ENCODE results near the gene BTNL2.
A peak's percentile ranks its signal among the peaks of the same experiment; 100 is the strongest.

The BTNL2 gene

DNA sequence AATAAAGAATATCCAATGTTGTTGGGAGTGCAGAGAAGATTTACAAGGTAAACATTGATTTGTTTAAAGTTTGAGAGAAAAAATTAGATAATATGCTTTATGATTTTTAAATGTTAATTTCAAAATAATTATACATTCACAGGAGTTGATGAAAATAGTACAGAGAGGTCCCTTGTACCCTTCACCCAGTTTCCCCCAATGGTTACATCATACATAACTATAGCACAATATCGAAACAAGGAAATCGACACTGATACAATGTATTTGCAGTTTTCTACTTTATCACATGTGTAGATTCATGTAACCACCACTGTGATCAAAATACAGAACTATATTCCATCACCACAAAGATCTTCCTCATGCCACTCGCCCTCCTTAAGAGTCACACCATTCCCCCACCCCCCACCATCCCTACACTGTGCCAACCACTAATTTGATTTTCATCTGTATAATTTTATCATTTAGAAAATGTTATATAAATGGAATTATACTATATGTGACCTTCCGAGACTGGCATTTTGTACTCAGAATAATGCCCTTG is 21.0 kb upstream of the BTNL2 start:
- H3K36me3 Mint-ChIP-seq = no peaks in the 10 kb centered on the region
- H3K4me3 Mint-ChIP-seq = no peak overlapping the region
- no peak overlapping the region for H3K27ac Mint-ChIP-seq
- H3K4me1 Mint-ChIP-seq = no peaks in the 10 kb centered on the region
- H3K9me3 Mint-ChIP-seq = no peaks in the 10 kb centered on the region
- H3K27me3 Mint-ChIP-seq = no peaks in the 10 kb centered on the region

DNA sequence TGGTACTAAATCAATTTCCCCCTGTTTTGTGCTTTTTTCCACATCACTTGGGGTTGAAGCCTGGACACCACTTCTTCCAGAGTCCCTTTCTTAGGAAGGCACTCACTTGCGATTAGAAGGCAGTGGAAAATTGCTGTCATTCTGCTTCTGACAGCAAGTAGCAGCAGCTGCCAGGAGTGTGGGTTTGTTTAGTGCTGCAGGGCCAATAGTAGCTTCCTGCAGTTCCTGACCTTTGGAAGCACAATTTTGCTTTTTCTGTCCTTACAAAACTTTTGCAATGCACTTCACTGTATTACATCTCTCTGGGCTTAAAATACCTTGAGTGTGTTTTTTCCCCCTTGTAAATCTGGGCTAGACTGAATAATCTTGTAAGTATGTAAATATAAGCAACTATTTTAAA is 20.2 kb upstream of the BTNL2 start:
- no peaks in the 10 kb centered on the region for H3K4me1 Mint-ChIP-seq
- no peak overlapping the region for H3K27ac Mint-ChIP-seq

GRCh38 chr6:32426338-32426737 is 19.4 kb upstream of the BTNL2 start:
- Mint-ChIP-seq H3K9me3 (no peaks in the 10 kb centered on the region), H3K4me1 (no peaks in the 10 kb centered on the region), H3K27ac (no peak overlapping the region), H3K4me3 (no peak overlapping the region), H3K27me3 (no peaks in the 10 kb centered on the region), H3K36me3 (no peaks in the 10 kb centered on the region)

More for the DNA sequence above, 20.2 kb upstream of the BTNL2 start:
- Mint-ChIP-seq H3K27me3 (no peaks in the 10 kb centered on the region), H3K9me3 (no peaks in the 10 kb centered on the region), H3K36me3 (no peaks in the 10 kb centered on the region), H3K4me3 (no peak overlapping the region)

DNA sequence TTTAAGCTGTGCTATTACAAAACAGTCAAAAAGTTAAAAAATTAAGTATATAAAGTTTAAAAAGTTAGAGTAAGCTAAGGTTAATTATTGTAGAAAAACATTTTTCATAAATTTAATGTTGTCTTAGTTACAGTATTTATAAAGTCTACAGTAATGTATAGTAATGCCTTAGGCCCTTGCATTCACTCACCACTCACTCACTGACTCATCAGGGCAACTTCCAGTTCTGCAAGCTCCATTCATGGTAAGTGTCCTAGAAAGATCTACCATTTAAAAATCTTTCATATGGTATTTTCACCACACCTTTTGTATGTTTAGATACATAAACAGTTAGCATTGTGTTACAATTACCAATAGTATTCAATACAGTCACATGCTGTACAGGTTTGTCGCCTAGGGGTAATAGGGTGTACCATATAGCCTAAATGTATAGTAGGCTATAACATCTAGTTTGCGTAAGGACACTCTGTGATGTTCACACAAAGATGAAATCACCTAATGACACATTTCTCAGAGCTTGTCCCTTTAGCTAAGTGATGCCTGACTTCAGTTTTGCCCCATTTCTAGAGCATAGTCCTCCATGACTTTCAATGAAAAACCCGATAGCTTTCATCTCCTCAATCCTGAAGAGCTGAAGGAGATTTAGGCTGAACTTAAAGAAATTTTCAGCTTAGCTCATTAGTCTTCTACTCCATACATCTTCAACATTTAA is 17.8 kb upstream of the BTNL2 start:
- Mint-ChIP-seq H3K4me3 (no peak overlapping the region), H3K4me1 (no peaks in the 10 kb centered on the region), H3K9me3 (no peaks in the 10 kb centered on the region), H3K27me3 (no peaks in the 10 kb centered on the region), H3K27ac (no peak overlapping the region), H3K36me3 (no peaks in the 10 kb centered on the region)

DNA sequence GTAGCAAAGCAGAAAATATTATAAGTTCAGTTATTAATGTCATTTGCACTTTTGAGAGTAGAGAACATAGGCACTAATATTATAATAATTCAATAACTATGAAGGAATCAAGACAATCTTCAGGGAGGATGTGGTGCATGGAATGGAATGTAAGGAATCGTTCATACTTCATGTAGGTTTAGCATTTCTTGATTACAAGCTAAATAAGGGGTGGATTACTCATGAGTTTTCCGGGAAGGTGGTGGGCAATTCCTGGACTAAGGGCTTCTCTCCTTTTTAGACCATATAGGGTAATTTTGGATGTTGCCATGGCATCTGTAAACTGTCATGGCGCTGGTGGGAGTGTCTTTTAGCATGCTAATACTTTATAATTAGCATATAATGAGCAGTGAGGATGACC is 9.1 kb upstream of the BTNL2 start:
- Mint-ChIP-seq H3K27ac (no peak overlapping the region), H3K4me1 (peaks cover 13% of the 10 kb centered on the region), H3K9me3 (no peaks in the 10 kb centered on the region), H3K36me3 (no peaks in the 10 kb centered on the region), H3K4me3 (no peak overlapping the region), H3K27me3 (peaks cover 22% of the 10 kb centered on the region)

GRCh38 chr6:32415521-32416019 is 8.6 kb upstream of the BTNL2 start:
- peak overlapping the region; percentile 46 for H3K27ac Mint-ChIP-seq
- peaks cover 13% of the 10 kb centered on the region for H3K4me1 Mint-ChIP-seq

DNA sequence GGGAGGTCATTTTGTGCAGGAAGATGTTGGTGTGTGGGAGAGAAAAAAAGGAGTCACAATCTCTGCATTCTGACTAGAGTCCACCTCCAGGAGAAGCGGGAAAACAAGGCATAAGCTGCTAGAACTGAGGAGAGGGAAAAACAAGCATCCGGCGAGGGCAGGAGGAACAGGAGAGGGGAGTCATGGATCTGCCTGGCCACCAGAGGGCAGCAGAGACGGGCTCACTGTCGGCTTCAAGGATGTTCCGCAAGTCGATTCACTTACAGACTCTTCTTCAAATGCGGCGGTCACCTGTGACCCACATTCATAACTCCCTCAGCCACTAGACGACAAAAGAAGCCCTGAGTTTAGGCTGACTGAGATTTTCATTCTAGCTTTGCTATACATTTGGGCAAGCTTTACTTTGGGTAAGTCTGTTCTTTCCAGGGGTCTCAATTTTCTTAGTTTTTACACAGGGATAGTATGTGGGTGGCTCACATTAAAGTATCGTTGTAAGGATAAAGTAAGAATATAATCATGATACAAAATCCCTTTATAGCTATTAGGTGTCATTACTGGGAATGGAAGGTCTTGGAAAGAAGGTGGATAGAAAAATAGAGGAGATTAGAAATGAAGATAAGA is 6.6 kb upstream of the BTNL2 start:
- no peaks in the 10 kb centered on the region for H3K36me3 Mint-ChIP-seq
- H3K4me3 Mint-ChIP-seq = no peak overlapping the region
- H3K27me3 Mint-ChIP-seq = peaks cover 17% of the 10 kb centered on the region
- H3K27ac Mint-ChIP-seq = no peak overlapping the region
- H3K4me1 Mint-ChIP-seq = peaks cover 13% of the 10 kb centered on the region
- no peaks in the 10 kb centered on the region for H3K9me3 Mint-ChIP-seq

More at GRCh38 chr6:32415521-32416019, 8.6 kb upstream of the BTNL2 start:
- no peaks in the 10 kb centered on the region for H3K9me3 Mint-ChIP-seq
- H3K36me3 Mint-ChIP-seq = no peaks in the 10 kb centered on the region
- peak overlapping the region; percentile 12 for H3K4me3 Mint-ChIP-seq
- peaks cover 22% of the 10 kb centered on the region for H3K27me3 Mint-ChIP-seq

GRCh38 chr6:32411566-32412327 is 4.8 kb upstream of the BTNL2 start:
- Mint-ChIP-seq H3K4me1 (peaks cover 13% of the 10 kb centered on the region), H3K4me3 (no peak overlapping the region), H3K27ac (no peak overlapping the region), H3K27me3 (peaks cover 17% of the 10 kb centered on the region), H3K9me3 (no peaks in the 10 kb centered on the region), H3K36me3 (no peaks in the 10 kb centered on the region)

GRCh38 chr6:32410906-32411305 is 3.9 kb upstream of the BTNL2 start:
- peaks cover 16% of the 10 kb centered on the region for H3K27me3 Mint-ChIP-seq
- no peaks in the 10 kb centered on the region for H3K9me3 Mint-ChIP-seq
- no peak overlapping the region for H3K4me3 Mint-ChIP-seq
- H3K36me3 Mint-ChIP-seq = no peaks in the 10 kb centered on the region
- H3K4me1 Mint-ChIP-seq = peaks cover 13% of the 10 kb centered on the region
- H3K27ac Mint-ChIP-seq = no peak overlapping the region

- Mint-ChIP-seq H3K36me3 (no peaks in the 10 kb centered on the region), H3K9me3 (no peaks in the 10 kb centered on the region), H3K4me3 (no peak overlapping the region), H3K27me3 (peaks cover 16% of the 10 kb centered on the region), H3K4me1 (no peaks in the 10 kb centered on the region), H3K27ac (no peak overlapping the region)
Measured at GRCh38 chr6:32406197-32406596, 784 bp downstream of the BTNL2 start.

GRCh38 chr6:32405656-32406055 is 1.3 kb downstream of the BTNL2 start:
- H3K27ac Mint-ChIP-seq = no peak overlapping the region
- H3K9me3 Mint-ChIP-seq = no peaks in the 10 kb centered on the region
- H3K4me3 Mint-ChIP-seq = no peak overlapping the region
- H3K4me1 Mint-ChIP-seq = no peaks in the 10 kb centered on the region
- no peaks in the 10 kb centered on the region for H3K36me3 Mint-ChIP-seq
- peaks cover 16% of the 10 kb centered on the region for H3K27me3 Mint-ChIP-seq

GRCh38 chr6:32402812-32403211 is 4.2 kb downstream of the BTNL2 start:
- Mint-ChIP-seq H3K36me3 (no peaks in the 10 kb centered on the region), H3K27me3 (peaks cover 18% of the 10 kb centered on the region), H3K27ac (no peak overlapping the region), H3K4me3 (no peak overlapping the region), H3K9me3 (no peaks in the 10 kb centered on the region), H3K4me1 (no peaks in the 10 kb centered on the region)

GRCh38 chr6:32401284-32401963 is 5.6 kb downstream of the BTNL2 start:
- H3K27me3 Mint-ChIP-seq = peaks cover 18% of the 10 kb centered on the region
- no peak overlapping the region for H3K27ac Mint-ChIP-seq
- no peaks in the 10 kb centered on the region for H3K36me3 Mint-ChIP-seq
- H3K4me3 Mint-ChIP-seq = no peak overlapping the region
- H3K4me1 Mint-ChIP-seq = no peaks in the 10 kb centered on the region
- H3K9me3 Mint-ChIP-seq = no peaks in the 10 kb centered on the region

GRCh38 chr6:32397252-32397920 is 9.6 kb downstream of the BTNL2 start:
- Mint-ChIP-seq H3K4me1 (no peaks in the 10 kb centered on the region), H3K36me3 (no peaks in the 10 kb centered on the region), H3K4me3 (no peak overlapping the region), H3K9me3 (no peaks in the 10 kb centered on the region), H3K27me3 (peaks cover 8% of the 10 kb centered on the region), H3K27ac (no peak overlapping the region)

DNA sequence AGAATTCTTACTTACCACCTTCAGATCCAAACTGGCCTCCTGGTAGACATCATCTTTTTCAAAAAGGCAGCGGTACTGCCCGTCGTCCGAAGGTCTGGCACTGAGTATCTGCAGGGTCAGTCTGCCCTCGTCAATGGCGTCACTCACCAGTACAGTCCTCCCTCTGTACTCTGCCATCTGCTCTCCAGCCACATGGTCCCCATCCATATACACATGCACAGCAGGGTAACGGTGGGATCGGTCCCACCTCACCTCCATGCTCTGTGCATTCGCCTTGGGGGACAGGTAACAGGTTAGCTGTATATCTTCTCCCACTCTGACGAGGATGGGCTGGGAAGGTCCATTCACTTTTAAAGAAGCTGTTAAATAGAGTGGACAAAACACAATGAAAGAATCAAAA is 11.0 kb downstream of the BTNL2 start:
- no peak overlapping the region for H3K27ac Mint-ChIP-seq
- peaks cover 6% of the 10 kb centered on the region for H3K27me3 Mint-ChIP-seq
- H3K36me3 Mint-ChIP-seq = no peaks in the 10 kb centered on the region
- H3K4me3 Mint-ChIP-seq = no peak overlapping the region
- H3K9me3 Mint-ChIP-seq = no peaks in the 10 kb centered on the region
- no peaks in the 10 kb centered on the region for H3K4me1 Mint-ChIP-seq

All from activated naive CD4-positive, alpha-beta T cell treated with anti-CD3 and anti-CD28 coated beads, Interleukin-2, amount 50 U/mL, for 24 hours (primary cell).